Measurements from ENCODE around the gene ARMC3. TPM values are rescaled to one million over a fixed set of nuclear protein-coding genes. Genes with fewer than 3 reads are reported as not detected.
A peak's percentile ranks its signal among the peaks of the same experiment; 100 is the strongest.
"Not testable (repeated sequence)": the region's sequence is repeated elsewhere in the genome, so short reads cannot be mapped to it uniquely, and the experiment has no call there.

ARMC3 gene
- polyA plus RNA-seq (2013, experiment 1 of 2): 0.29 TPM
- 0.86 TPM for polyA plus RNA-seq (2013, experiment 2 of 2)

GRCh38 chr10:22927661-22928403 is at the start of gene ARMC3:
ARMC3 (plus strand) TSS chr10:22928053; CDS start chr10:22931997, 3,944 bp downstream.
- Histone ChIP-seq H3K4me1 (ENCODE audit: control insufficient read depth, insufficient read depth, low read length, poor library complexity, severe bottlenecking) (no peaks in the 10 kb centered on the region), H3K9me3 (ENCODE audit: control insufficient read depth, low read length) (no peaks in the 10 kb centered on the region), H3K27ac (ENCODE audit: low read depth, low read length, severe bottlenecking) (peak within 1 kb of the TSS; percentile 73), H3K4me3 (ENCODE audit: extremely low read depth, insufficient read depth, low read length, poor library complexity, severe bottlenecking) (peak within 1 kb of the TSS; percentile 42), H3K36me3 (ENCODE audit: control insufficient read depth, insufficient read depth, low read length) (no peaks in the 10 kb centered on the region)
- WGBS, 2 experiments (ENCODE audit: insufficient coverage in 2 of 2): 10 to 24% methylated on average over 17 to 32 of the region's 41 CpGs

GRCh38 chr10:22891797-22892196 is 36.1 kb upstream of the ARMC3 start:
- H3K9me3 ChIP-seq (ENCODE audit: control insufficient read depth, low read length): no peaks in the 10 kb centered on the region
- H3K36me3 ChIP-seq (ENCODE audit: control insufficient read depth, insufficient read depth, low read length): no peaks in the 10 kb centered on the region
- no peak overlapping the region for H3K27ac ChIP-seq (ENCODE audit: low read depth, low read length, severe bottlenecking)
- WGBS, 2 experiments (ENCODE audit: insufficient coverage in 2 of 2): 75 to 100% methylated on average over 1 of the region's 2 CpGs
- no peaks in the 10 kb centered on the region for H3K4me1 ChIP-seq (ENCODE audit: control insufficient read depth, insufficient read depth, low read length, poor library complexity, severe bottlenecking)
- no peak overlapping the region for H3K4me3 ChIP-seq (ENCODE audit: extremely low read depth, insufficient read depth, low read length, poor library complexity, severe bottlenecking)

DNA sequence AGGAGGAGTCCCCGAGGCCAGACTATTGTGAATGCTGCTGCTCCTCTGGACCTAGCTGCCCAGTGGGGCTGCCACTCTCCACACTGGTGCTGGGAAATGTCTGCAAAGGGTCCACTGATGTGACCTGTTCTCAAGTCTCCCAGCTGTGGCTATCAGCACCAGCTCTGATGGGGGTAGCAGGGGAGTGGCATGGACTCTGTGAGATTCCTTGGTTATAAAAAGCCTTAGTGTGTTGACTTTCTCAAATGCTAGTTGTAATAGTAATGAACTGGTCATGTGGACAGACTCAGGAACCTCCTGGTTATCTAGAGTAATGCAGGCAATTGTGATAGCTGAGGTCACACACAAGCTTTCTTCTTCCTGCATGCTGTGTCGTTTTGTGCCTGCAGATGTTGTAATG is 34.1 kb upstream of the ARMC3 start:
- Histone ChIP-seq H3K27ac (ENCODE audit: low read depth, low read length, severe bottlenecking) (no peak overlapping the region), H3K9me3 (ENCODE audit: control insufficient read depth, low read length) (no peaks in the 10 kb centered on the region), H3K4me3 (ENCODE audit: extremely low read depth, insufficient read depth, low read length, poor library complexity, severe bottlenecking) (no peak overlapping the region), H3K36me3 (ENCODE audit: control insufficient read depth, insufficient read depth, low read length) (no peaks in the 10 kb centered on the region), H3K4me1 (ENCODE audit: control insufficient read depth, insufficient read depth, low read length, poor library complexity, severe bottlenecking) (no peaks in the 10 kb centered on the region)
- 80 to 100% methylated on average over 1 of the region's 2 CpGs for WGBS, 2 experiments (ENCODE audit: insufficient coverage in 2 of 2)

GRCh38 chr10:22894714-22895113 is 33.1 kb upstream of the ARMC3 start:
- Histone ChIP-seq H3K4me3 (ENCODE audit: extremely low read depth, insufficient read depth, low read length, poor library complexity, severe bottlenecking) (no peak overlapping the region), H3K4me1 (ENCODE audit: control insufficient read depth, insufficient read depth, low read length, poor library complexity, severe bottlenecking) (no peaks in the 10 kb centered on the region), H3K36me3 (ENCODE audit: control insufficient read depth, insufficient read depth, low read length) (no peaks in the 10 kb centered on the region), H3K27ac (ENCODE audit: low read depth, low read length, severe bottlenecking) (no peak overlapping the region), H3K9me3 (ENCODE audit: control insufficient read depth, low read length) (no peaks in the 10 kb centered on the region)
- 89 to 91% methylated on average over 3 to 4 of the region's 4 CpGs for WGBS, 2 experiments (ENCODE audit: insufficient coverage in 2 of 2)

DNA sequence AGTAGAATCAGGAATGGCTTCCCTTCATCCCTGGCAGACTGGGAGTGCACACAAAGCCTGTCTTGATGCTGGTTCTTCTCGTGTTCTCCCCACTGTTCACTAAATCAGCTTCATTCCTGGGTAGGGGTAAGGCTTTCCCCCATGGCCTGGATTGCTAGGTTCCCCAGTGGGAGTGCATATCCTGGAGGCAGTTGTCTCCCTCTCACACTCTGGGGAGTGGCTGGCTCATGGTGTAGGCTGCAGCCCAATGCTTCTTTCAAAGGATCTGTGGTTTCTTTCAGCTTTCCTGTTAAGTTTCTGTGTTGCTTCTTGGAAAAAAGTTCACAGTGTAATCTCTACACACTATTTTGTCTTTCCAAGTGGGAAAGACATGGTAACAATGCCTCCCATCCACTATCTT is 32.6 kb upstream of the ARMC3 start:
- Histone ChIP-seq H3K36me3 (ENCODE audit: control insufficient read depth, insufficient read depth, low read length) (no peaks in the 10 kb centered on the region), H3K27ac (ENCODE audit: low read depth, low read length, severe bottlenecking) (no peak overlapping the region), H3K4me3 (ENCODE audit: extremely low read depth, insufficient read depth, low read length, poor library complexity, severe bottlenecking) (no peak overlapping the region), H3K9me3 (ENCODE audit: control insufficient read depth, low read length) (no peaks in the 10 kb centered on the region), H3K4me1 (ENCODE audit: control insufficient read depth, insufficient read depth, low read length, poor library complexity, severe bottlenecking) (no peaks in the 10 kb centered on the region)
- WGBS, 2 experiments (ENCODE audit: insufficient coverage in 2 of 2): 71% methylated on average over 1 of the region's 1 CpG; no CpG with 5 or more reads in 1 of the 2 experiments

DNA sequence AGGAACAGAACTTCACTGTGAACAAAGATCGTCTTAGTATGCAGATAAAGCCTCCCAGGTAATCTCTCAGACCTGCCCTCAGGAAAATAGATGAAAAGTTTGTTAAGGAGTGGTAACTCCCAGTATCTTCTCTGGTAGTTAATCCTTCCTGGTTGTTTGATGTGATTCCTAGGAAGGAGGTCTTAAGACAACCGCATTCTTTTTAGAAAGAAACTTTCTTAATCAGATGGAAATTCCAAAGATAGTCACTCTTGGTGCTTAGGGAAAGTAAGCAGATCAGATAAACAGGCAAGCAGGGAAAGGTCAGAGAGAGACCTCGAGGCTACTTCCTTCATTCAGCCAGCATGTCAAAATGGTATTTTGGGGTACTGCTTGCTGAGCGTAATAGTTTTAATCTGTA is 30.5 kb upstream of the ARMC3 start:
- Histone ChIP-seq H3K4me3 (ENCODE audit: extremely low read depth, insufficient read depth, low read length, poor library complexity, severe bottlenecking) (no peak overlapping the region), H3K36me3 (ENCODE audit: control insufficient read depth, insufficient read depth, low read length) (no peaks in the 10 kb centered on the region), H3K27ac (ENCODE audit: low read depth, low read length, severe bottlenecking) (no peak overlapping the region), H3K4me1 (ENCODE audit: control insufficient read depth, insufficient read depth, low read length, poor library complexity, severe bottlenecking) (no peaks in the 10 kb centered on the region), H3K9me3 (ENCODE audit: control insufficient read depth, low read length) (no peaks in the 10 kb centered on the region)
- 61 to 100% methylated on average over 2 of the region's 4 CpGs for WGBS, 2 experiments (ENCODE audit: insufficient coverage in 2 of 2)

GRCh38 chr10:22899307-22899706 is 28.5 kb upstream of the ARMC3 start:
- WGBS, 2 experiments (ENCODE audit: insufficient coverage in 2 of 2): 87 to 100% methylated on average over 2 of the region's 2 CpGs

GRCh38 chr10:22899775-22900174 is 28.1 kb upstream of the ARMC3 start:
- 79 to 90% methylated on average over 1 of the region's 1 CpG for WGBS, 2 experiments (ENCODE audit: insufficient coverage in 2 of 2)
- Histone ChIP-seq H3K36me3 (ENCODE audit: control insufficient read depth, insufficient read depth, low read length) (no peaks in the 10 kb centered on the region), H3K27ac (ENCODE audit: low read depth, low read length, severe bottlenecking) (no peak overlapping the region), H3K4me3 (ENCODE audit: extremely low read depth, insufficient read depth, low read length, poor library complexity, severe bottlenecking) (no peak overlapping the region), H3K9me3 (ENCODE audit: control insufficient read depth, low read length) (no peaks in the 10 kb centered on the region), H3K4me1 (ENCODE audit: control insufficient read depth, insufficient read depth, low read length, poor library complexity, severe bottlenecking) (no peaks in the 10 kb centered on the region)

More at GRCh38 chr10:22899307-22899706, 28.5 kb upstream of the ARMC3 start:
- no peaks in the 10 kb centered on the region for H3K9me3 ChIP-seq (ENCODE audit: control insufficient read depth, low read length)
- no peak overlapping the region for H3K4me3 ChIP-seq (ENCODE audit: extremely low read depth, insufficient read depth, low read length, poor library complexity, severe bottlenecking)
- no peak overlapping the region for H3K27ac ChIP-seq (ENCODE audit: low read depth, low read length, severe bottlenecking)
- H3K4me1 ChIP-seq (ENCODE audit: control insufficient read depth, insufficient read depth, low read length, poor library complexity, severe bottlenecking): no peaks in the 10 kb centered on the region
- no peaks in the 10 kb centered on the region for H3K36me3 ChIP-seq (ENCODE audit: control insufficient read depth, insufficient read depth, low read length)

DNA sequence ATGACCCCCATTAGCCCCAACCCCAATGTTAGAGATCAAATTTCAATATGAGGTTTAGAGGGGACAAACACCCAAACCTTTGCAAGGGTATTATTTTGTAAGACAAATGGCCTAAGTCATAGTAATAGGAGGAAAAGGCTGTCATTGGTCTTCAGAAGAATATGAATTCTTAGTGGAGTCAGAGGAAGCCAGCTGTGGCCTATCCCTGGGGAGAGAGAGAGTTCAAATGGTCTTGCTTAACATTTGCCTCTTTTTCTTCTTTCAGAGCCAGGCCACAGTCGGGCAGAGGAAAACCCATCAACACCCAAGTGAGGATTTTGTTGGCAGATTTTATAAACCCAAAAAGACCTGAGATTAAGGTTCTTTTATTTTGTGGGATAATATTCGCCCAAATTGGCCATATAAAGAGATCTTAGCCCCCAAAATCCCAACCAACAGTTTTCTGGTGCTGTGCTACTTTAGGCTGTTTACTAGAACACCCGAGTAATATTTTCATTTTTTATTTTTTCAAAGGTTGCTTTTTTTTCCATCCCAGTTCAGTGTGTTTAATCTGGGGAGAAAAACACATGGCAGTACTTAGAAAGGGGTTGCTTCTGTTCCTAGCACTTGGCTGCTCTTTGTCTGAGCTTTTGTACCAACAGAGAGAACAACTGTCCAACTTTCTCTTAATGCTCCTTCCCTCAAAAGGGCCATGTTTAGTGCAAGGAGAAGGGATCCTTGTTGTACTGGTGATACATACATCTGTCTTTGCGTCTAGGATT is 26.8 kb upstream of the ARMC3 start:
- no peaks in the 10 kb centered on the region for H3K9me3 ChIP-seq (ENCODE audit: control insufficient read depth, low read length)
- no peaks in the 10 kb centered on the region for H3K4me1 ChIP-seq (ENCODE audit: control insufficient read depth, insufficient read depth, low read length, poor library complexity, severe bottlenecking)
- WGBS, 2 experiments (ENCODE audit: insufficient coverage in 2 of 2): no CpG with 5 or more reads among the region's 4 CpGs
- no peak overlapping the region for H3K27ac ChIP-seq (ENCODE audit: low read depth, low read length, severe bottlenecking)
- H3K4me3 ChIP-seq (ENCODE audit: extremely low read depth, insufficient read depth, low read length, poor library complexity, severe bottlenecking): no peak overlapping the region
- H3K36me3 ChIP-seq (ENCODE audit: control insufficient read depth, insufficient read depth, low read length): no peaks in the 10 kb centered on the region

DNA sequence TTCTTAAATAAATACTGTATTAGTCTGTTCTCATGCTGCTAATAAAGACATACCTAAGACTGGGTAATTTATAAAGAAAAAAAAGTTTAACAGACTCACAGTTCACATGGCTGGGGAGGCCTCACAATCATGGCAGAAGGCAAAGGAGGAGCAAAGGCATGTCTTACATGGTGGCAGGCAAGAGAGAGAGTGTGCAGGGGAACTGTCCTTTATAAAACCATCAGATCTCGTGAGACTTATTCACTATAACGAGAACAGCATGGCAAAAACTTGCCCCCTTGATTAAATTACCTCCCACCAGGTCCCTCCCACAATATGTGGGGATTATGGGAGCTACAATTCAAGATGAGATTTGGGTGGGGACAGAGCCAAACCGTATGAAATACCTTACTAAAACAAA is 25.7 kb upstream of the ARMC3 start:
- WGBS, 2 experiments (ENCODE audit: insufficient coverage in 2 of 2): no CpG with 5 or more reads among the region's 3 CpGs
- H3K27ac ChIP-seq (ENCODE audit: low read depth, low read length, severe bottlenecking); H3K36me3 ChIP-seq (ENCODE audit: control insufficient read depth, insufficient read depth, low read length); H3K4me3 ChIP-seq (ENCODE audit: extremely low read depth, insufficient read depth, low read length, poor library complexity, severe bottlenecking); H3K9me3 ChIP-seq (ENCODE audit: control insufficient read depth, low read length); H3K4me1 ChIP-seq (ENCODE audit: control insufficient read depth, insufficient read depth, low read length, poor library complexity, severe bottlenecking): not testable (repeated sequence)

- no CpG with 5 or more reads among the region's 1 CpG for WGBS, 2 experiments (ENCODE audit: insufficient coverage in 2 of 2)
- H3K4me1 ChIP-seq (ENCODE audit: control insufficient read depth, insufficient read depth, low read length, poor library complexity, severe bottlenecking): no peaks in the 10 kb centered on the region
- H3K9me3 ChIP-seq (ENCODE audit: control insufficient read depth, low read length): peaks cover 5% of the 10 kb centered on the region
- no peak overlapping the region for H3K27ac ChIP-seq (ENCODE audit: low read depth, low read length, severe bottlenecking)
- H3K36me3 ChIP-seq (ENCODE audit: control insufficient read depth, insufficient read depth, low read length): no peaks in the 10 kb centered on the region
- H3K4me3 ChIP-seq (ENCODE audit: extremely low read depth, insufficient read depth, low read length, poor library complexity, severe bottlenecking): no peak overlapping the region
Observed at GRCh38 chr10:22903694-22904093, 24.2 kb upstream of the ARMC3 start.

Measured in mesodermal cell (in vitro differentiated cells).